CD4-positive, alpha-beta T cell treated with Interleukin-4 for 1 hour (primary cell): ENCODE results near the gene EEA1.

Experiments used
- DNase-seq, 2 donors: peaks; one replicate each; pipeline ENCODE4 v3.0.0-alpha.2; 2020 to 2022

The EEA1 gene

DNA sequence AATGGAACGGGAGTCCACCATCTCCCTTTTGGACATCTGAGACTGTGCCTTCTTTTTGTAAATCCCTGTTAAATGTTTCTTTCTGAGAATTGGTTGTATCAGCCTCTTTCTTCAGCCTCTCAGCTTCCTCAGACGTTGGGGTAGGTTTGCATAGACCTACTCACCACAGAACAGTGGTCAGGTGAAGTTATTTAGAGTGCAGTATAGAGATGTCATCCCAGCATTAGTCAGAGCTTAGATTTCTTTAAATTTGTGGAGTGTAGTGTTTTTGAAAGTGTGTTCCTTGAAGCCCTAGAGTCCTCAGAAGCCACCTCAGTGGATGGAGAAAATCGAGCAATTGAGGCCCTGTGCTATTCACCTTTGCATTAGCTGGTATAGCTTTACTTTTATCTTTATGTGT, 8.9 kb upstream of the EEA1 start:
- no peak for DNase-seq

DNA sequence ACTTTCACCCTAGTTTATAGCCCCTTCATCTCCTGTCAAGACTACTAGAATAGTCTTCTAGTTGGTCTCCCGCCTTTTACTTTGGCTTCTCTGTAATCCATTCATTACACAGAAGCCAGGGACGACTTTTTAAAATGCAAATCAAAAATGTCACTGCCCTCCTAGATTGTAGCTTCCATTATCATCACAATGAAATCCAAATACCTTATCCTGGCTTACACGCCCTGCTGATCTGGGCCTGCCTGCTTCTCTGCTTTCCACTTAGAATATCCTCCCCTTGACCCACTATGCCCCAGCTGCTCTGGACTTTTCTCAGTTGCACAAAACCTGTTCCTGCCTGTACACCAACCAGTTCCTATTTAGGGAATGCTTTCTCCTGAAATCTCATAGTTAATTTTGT, 4.5 kb upstream of the EEA1 start:
- no peak for DNase-seq

DNA sequence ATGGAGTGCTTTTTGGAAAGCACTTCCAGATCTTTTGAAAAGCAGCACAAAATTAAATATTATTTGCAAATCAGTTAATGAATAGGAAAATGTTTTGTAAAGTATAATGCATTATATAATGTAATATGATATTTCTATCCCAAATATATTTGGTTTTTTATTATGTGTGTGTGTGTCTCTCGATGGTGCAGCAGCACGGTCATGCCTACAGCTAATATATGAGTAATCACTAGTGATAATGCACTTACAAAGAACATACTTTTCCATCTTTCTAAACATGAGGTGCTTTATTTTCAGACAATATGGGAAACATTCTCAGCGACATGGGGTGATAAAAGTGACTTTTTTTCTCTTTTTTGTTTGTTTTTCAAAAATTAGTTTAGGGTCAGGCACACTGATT, 1.3 kb upstream of the EEA1 start:
- DNase-seq, result no peak

DNA sequence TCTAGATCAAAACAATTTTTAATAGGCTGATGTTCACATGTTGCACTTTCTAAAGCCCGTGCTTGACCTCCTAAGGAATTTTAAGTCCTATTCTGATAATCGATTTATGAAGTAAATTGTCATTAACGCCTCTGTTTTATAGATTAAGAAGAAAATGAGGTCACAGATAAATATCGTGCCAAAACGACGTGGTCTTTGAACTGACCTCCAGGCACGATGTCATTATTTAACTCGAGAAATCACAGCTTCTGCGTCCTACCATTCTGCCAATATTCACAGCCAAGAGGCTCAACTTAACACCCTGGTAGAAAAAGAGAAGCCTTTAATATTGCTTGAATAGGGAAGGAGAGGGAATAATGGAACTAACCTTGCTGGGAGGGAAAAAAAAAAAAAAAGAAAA, 888 bp upstream of the EEA1 start:
- no peak for DNase-seq

DNA sequence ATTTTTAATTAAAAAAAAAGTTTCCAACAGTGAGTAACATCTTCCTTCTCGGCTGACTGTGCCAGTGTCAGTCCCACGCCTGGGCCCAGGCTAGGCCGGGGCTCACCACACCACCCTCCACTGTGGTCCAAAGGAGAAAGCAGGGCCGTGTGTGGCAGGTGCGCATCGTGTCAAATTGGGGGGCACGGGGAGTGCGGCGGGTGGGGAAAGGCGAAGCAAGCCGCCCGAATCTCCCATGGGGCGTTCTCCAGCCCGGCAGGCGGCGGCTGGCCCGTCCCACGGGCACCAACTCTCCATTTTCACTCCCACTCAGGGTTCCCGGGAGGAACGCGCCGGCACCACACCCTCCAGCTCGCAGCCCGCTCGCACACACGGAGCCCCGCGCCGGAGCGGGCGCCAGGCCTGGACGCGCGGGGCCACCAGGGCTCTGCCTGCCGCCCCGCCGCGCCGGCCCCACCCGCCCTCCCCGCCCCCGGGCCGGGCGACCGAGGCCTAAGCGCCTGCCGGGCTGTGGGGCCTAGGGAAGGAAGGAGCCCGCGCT, 604 bp downstream of the EEA1 start:
- DNase-seq, result peak; percentile 35 to 40

DNA sequence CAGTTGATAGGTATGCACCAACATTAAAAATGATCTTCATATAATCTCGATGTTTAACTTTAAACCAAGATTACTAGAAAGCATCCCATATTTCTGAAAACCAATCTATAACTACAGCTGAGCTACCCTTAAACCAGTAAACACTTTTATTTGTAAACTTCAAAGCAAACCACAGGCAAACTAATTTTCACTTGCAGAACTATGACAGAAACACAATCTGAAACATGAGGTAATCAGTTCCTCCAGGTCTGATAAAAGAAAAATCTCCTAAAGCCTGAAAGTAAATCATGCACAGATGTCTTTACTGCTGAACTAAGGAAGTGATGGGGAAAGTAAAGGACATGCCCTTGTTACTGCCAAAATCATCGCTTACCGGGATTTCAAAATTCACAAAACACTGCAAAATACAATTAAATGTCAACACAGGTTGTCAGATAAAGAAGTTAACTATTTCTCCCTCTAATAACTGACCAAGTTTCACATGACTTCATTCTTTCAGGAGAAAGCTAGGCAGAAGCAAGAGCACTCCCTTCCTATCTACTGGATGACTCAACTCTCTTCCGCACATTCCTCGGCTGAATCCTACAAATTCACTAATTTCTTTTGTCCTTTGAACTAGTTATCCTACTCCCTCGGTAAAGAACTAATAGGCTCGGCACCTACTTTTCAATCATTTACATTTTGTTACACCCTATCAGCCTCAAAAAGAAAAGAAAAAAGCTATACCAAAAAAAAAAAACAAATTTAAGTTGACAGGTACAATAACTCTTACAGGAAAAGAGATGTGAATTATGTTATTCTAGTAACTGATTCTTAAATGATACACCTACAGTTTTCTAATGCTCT, 1.4 kb downstream of the EEA1 start:
- no peak for DNase-seq

DNA sequence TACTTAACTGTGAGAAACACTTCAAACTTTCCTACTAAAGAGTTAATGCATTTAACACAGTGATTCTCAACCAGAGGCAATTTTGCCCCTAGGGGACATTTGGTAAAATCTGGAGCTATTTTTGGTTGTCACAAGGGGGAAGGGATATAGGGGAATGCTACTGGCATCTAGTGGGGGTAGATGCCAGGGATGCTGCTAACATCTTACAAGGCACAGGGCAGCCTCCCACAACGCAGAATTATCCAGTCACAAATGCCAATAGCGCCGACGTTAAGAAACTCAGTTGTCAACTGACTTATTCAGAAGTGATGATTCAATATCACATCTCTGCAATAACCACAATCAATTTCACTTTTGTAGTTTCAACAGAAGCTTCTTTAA, 2.0 kb downstream of the EEA1 start:
- peak; percentile 58 to 68 for DNase-seq

DNA sequence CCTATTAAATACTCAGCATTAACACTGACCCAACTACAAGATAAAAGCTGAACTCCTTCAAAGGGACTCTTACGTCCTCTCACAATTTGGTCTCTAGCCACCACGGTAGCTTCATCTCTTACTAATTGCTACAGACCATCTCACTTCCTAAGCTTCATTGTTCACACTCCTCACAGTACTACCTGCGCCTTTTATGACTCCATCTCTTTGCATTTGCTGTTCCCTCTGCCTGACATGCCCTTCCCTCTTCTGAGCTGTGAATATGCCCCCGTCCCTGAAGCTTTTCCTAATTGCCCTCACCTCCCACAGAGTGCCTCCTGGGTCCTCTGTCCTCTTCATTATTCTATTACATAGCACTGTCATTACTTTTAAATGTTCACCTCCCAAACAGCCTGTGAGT, 2.5 kb downstream of the EEA1 start:
- DNase-seq, result no peak

DNA sequence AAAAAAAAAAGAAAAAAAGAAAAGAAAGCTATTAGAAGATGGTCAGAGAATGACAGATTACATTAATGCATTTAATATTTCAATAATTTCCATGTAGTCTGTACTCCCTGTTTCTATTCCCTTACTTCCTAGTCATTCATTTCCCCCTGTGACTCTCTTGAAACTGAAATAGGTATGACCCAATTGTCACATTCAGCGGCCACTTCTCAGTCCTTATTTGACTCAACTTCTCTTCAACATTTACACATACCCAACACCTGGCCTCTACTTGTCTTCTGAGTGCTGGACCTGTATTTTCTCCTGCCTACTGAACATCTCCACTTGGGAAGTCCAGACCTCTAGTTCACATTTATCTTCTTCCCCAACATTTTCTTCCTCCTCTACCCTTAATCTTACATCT, 7.2 kb downstream of the EEA1 start:
- DNase-seq, result no peak

DNA sequence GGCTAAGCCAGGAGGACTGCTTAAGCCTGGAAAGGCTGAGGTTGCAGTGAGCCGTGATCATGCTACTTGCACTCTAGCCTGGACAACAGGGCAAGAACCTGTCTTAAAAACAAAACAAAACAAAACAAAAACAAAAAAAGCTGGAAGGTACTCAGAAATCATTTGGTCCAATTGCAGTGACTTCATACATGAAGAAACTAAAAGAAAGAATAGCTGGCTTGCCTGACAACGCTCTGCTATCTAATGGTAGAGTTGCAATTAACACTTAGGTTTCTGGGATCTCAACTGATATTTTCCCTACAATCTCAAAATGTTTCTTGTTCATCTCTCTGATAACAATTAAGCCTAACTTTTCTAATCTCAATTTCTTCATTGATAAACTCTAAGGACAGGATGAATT, 13.7 kb downstream of the EEA1 start:
- DNase-seq, result no peak

DNA sequence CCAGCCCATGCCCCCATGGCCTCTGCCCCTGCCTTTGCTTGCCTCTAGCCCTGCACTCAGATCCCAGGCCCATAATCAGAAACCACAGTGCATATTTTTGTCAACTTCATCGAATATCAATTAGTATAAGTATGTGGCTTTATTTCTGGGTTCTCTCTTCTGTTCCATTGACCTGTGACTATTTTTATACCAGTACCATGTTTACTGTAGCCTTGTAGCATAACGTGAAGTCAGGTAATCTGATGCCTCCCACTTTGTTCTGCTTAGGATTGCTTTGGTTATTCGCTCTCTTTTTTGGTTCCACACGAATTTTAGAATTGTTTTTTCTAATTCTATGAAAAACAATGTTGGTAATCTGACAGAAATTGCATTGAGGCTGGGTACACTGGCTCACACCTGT, 14.9 kb downstream of the EEA1 start:
- no peak for DNase-seq

DNA sequence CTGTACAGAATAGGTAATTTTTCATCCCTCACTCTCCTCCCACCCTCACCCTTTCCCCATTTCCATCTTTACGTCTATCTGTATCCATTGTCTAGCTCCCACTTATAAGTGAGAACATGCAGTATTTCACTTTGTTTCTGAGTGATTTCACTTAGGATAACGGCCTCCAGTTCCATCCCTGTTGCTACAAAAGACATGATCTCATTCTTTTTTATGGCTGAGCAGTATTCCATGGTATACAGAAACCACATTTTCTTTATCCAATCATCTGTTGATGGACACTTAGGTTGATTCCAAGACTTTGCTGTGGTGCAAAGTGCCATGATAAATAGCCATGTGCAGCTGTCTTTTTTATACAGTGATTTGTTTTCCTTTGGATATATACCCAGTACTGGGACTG, 16.4 kb downstream of the EEA1 start:
- DNase-seq, result no peak

DNA sequence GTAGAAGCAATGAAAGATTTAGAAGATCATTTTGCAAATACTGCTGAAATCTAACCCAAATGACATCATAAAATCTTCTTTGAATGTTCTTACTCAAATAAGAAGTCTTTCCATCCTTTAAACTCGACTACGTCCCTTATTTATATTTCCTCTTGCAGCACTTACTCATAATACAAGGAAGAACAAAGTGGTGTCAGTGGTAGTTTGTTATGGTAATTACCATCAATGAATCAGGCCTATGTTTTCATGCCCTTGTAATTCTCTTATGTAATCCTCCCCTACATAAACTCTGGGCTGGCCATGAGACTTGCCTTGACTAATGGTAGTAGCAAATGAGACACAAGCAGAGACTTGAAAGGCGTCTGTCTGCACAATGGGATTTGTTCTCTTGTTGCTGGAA, 17.0 kb downstream of the EEA1 start:
- peak in 1 of 2 donors; percentile 24 for DNase-seq

DNA sequence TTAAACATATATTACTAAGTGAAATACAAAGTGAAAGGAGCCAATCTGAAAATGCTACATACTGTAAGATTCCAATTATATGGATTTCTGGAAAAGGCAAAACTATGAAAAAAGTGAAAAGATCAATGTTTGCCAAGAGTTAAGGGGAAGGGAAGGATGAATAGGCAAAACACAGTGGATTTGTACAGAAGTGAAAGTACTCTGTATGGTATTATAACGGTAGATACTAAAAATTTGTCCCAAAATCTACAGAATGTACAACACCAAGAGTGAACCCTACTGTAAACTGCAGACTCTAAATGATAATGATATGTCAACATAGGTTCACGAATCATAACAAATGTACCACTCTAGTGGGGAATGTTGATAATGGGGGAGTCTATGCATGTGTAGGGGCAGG, 17.8 kb downstream of the EEA1 start:
- DNase-seq, result no peak

DNA sequence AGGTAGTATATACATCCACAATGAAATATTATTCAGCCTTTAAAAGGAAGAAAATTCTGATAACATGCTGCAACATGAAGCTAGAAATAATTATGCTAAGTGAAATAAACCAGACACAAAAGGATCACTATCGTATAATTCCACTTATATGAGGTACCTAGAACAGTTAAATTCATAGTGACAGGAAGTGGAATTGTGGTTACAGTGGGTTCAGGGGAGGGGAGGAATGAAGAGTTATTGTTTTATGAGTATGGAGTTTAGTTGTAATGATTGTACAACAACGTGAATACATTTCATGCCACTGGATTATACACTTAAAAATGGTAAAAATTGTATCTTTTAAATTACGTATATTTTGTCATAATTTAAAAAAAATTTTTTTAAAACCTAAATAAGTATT, 21.0 kb downstream of the EEA1 start:
- peak in 1 of 2 donors; percentile 39 for DNase-seq

DNA sequence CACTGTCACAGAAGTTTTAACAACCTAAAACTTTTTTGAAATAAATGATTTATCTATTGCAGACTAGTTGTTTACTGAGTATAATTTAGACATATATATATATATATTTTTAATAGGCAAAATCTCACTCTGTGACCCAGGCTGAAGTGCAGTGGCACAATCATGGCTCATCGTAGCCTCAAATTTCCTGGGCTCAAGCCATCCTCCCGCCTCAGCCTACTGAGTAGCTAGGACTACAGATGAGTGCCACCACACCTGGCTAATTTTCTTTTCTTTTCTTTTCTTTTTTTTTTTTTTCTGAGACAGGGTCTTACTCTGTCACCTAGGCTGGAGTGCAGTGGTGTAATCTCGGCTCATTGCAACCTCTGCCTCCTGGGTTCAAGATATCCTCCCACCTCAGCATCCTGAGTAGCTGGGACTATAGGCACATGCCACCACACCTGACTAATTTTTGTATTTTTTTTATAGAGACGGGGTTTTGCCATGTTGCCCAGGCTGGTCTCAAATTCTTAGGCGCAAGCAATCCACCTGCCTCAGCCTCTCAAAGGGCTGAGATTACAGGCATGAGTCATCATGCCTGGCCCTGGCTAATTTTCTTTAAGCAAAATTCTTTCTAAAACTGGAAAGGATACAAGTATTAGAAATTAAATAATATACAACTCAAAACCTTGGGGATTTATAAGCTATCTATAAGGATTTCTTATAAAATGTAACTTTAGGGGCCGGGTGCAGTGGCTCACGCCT, 23.1 kb downstream of the EEA1 start:
- no peak for DNase-seq

DNA sequence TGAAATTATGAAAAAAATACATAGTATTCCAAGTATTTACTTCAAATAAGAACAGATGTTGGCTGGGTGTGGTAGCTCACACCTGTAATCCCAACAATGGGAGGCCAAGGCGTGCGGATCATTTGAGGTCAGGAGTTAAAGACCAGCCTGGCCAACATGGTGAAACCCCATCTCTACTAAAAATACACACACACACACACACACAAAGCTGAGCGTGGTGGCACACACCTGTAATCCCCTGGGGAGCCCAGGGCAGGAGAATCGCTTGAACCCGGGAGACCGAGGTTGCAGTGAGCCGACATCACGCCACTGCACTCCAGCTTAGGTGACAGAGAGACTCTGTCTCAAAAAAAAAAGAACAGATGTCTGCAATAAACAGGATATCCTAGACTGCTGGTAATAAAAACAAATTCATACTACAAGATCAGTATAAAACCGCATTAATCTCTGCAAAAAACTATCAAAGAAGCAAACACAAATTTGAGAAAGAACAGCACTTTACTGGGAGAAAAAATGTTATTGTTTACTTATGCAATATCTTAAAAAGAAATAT, 23.8 kb downstream of the EEA1 start:
- no peak for DNase-seq

DNA sequence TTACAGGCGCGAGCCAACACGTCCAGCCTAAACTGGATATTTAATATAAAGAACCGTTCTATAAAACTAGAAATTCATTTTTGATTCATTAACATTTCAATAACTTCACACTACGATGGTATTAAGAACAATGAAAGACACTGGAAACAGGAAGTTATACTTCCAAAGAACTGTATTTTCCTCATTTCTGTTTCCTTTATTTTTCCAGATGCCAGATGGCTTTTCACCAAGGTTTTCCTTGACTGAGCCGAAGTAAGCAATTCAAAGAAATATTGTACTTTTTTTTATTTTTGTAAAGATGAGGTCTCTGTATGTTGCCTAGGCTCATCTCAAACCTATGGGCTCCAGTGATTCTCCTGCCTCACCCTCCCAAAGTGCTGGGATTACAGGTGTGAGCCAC, 28.2 kb downstream of the EEA1 start:
- no peak for DNase-seq

DNA sequence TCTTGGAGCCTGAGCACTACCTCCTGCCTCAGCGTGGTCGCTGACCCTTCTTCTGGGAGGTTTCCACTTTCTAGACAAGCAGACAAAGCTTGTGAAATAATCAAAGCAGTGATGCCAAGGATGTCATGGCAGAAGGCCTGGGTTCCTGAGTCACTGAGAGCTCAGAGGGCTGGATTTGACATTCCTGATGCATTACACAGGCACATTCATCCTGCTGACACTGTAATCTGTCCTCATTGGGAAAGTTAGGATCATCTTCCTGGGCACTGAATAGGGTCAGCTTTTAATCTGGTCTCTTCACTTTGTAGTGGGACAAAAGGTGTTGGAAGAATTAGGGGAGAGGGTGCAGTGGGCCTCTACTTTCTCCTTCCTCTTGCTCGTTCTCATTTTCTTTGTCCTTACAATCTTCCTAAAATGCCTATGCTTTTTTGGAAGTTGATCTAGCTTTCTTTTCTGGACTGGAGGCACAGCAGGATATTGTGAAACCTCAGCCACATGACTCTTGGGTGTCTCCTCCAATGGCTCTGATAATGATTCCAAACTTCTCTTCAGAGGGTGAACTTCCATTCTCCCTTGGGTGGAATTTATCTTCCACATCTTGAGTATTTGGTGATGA, 29.6 kb downstream of the EEA1 start:
- DNase-seq, result no peak

DNA sequence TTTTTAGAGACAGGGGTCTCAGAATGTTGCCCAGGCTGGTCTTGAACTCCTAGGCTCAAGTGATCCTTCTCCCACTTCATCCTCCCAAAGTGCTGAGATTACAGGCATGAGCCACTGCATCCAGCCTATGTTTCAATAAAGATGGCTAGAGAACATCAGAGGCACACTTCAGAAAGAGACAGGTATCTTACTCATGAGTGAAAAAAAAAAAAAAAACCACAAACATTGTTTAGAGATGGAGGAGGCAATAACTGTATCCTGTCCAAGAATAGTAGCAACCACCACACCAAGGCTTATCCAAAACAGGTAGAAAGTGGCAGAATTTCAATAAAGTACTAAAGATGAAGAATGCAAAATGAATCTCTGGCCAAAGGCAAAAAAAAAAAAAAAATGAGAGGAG, 30.3 kb downstream of the EEA1 start:
- DNase-seq, result no peak

DNA sequence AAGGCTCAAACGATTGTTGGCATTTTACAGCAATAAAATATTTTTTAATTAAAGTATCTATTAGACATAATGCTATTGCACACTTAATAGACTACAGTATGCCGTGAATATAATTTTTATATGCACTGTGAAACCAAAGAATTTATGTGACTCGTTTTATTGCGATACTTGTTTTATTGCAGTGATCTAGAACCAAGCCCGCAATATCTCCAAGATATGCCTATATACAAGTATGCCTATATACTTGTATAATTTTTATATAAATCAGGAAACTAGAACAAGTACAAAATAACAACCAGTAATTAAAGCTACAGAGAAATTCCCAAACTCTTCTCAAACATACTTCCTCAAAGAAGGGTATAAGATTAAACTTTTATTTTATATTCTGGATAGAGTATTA, 31.3 kb downstream of the EEA1 start:
- no peak for DNase-seq

DNA sequence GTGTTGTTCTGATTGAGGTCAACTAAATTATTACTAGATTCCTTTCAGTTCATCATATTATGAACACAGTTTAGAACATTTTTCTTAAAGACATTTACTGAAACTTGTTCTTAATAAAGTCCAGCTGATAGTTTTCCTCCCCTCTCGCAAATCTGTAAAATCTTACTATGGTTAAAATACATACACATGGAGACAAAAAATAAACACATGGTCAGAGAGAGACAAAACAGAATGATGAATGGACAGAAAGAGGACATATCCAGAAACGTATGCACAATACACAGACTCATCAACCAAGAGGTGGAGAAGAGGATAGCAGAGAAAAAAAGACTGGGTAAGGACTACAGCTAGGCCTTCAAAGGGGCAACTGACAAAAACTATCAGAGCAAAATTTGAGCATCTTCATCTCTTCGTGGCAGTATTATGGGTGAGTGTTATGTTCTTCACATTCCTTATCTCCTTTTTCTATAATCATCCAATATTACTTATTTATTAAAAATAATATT, 38.4 kb downstream of the EEA1 start:
- no peak for DNase-seq

DNA sequence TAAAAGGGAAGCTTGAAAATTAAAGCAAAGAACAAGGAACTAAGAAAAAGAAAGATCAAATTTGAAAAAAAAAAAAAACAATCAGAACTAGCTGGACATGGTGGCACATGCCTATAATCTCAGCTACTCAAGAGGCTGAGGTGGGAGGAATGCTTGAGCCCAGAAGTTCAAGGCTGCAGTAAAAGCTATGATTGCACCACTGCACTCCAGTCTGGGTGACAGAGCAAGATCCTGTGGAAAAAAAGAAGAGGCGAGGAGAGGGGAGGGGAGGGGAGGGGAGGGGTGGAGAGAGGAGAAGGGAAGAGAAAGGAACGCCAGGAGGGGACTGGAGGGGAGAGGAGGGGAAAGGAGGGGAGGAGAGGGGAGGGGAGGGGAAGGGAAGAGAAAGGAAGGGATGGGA, 43.0 kb downstream of the EEA1 start:
- DNase-seq, result no peak
